Ovary (tissue), 9 donors: ENCODE results near the gene ENOX1. TPM values are rescaled to one million over a fixed set of nuclear protein-coding genes. Genes with fewer than 3 reads are reported as not detected.

Source experiments
- DNase-seq, 5 donors: peaks; one replicate each; pipeline ENCODE4 v3.0.0-alpha.2; 2019 to 2020
- H3K27ac ChIP-seq, 2 donors: fragments of 200-600 bp; one replicate each; pipeline versions ENCODE4 v1.5.1 to v1.8.0; 2019 to 2022
- H3K27me3 ChIP-seq: fragments of 200-600 bp; one replicate; pipeline ENCODE4 v1.8.0; 2022
- H3K36me3 ChIP-seq: fragments of 200-600 bp; sonication (generic); one replicate; pipeline ENCODE4 v1.5.1; 2019
- H3K4me1 ChIP-seq: one replicate; pipeline ENCODE4 v1.8.1; 2013; ENCODE audit warnings: mild to moderate bottlenecking, moderate library complexity; ENCODE audit not compliant: insufficient read depth
- H3K4me3 ChIP-seq: fragments of 200-600 bp; sonication (generic); one replicate; pipeline ENCODE4 v1.5.1; 2017
- H3K9me3 ChIP-seq, 2 donors: fragments of 200-600 bp in 1 of 2; sonication (generic) in 1 of 2; one replicate each; pipeline versions ENCODE4 v1.5.1 to v1.8.1; 2013 to 2019; ENCODE audit warnings: mild to moderate bottlenecking in 1 of 2, moderate library complexity in 1 of 2
- EP300 ChIP-seq: sonication (generic); formaldehyde crosslinking; IDR thresholded peaks from one replicate; pipeline ENCODE4 v1.6.1; 2017; ENCODE audit warnings: antibody characterized with exemption
- POLR2A ChIP-seq: fragments of 450-650 bp; IDR thresholded peaks from one replicate; pipeline ENCODE4 v1.6.1; 2017; ENCODE audit warnings: antibody characterized with exemption, mild to moderate bottlenecking, moderate library complexity
- WGBS, 3 donors: extraction: QIAGEN DNeasy Blood & Tissue Kit in 1 of 3; methylation state at CpG; one replicate each; pipeline versions ENCODE4 v1.1.5 to v1.1.7; 2013 to 2017; 5-methylcytosine and 5-hydroxymethylcytosine counted together
- intact Hi-C, 4 donors: fragments of 100-400 bp; cut with DNase I; formaldehyde crosslinking; loops; one replicate each; pipeline versions ENCODE4 v1.11.0 to v1.15.1; 2022 to 2023
- polyA plus RNA-seq, 2 donors: library from polyadenylated mRNA; stranded (reverse); fragments of 200-250 nt in 1 of 2; fragments of 350-450 nt in 1 of 2; fragmentation: Illumina TruSeq in 1 of 2; extraction: RNeasy Lipid Tissue Mini Kit (QIAGEN cat#74804) in 1 of 2; gene quantifications; one replicate each; pipeline ENCODE4 v1.2.3, GENCODE V29; 2013 to 2014
- total RNA-seq, 7 donors: library from RNA; depleted of rRNA in 2 of 7; stranded (reverse); fragments of >200 nt in 2 of 7; fragmentation: NEBNext Ultra II Directional in 3 of 7; extraction: Animal tissue kit (Norgen Biotek cat#: 25700) in 3 of 7; gene quantifications; one replicate each; pipeline versions ENCODE4 v1.1.0 to v1.2.4, GENCODE V29; 2016 to 2023
- TF ChIP-seq, protein P1 (sequence below), 3 donors: fragments of 450-650 bp in 2 of 3; fragments of 200-600 bp in 1 of 3; IDR thresholded peaks; one replicate each; pipeline versions ENCODE4 v1.5.1 to v1.8.0; 2016 to 2022; ENCODE audit warnings: antibody characterized with exemption in 3 of 3, mild to moderate bottlenecking in 1 of 3
- donor health status: DM: no; HTN: no; CAD: no; lungs with moderate emphysema.
- donor health status: DM: no; HTN: no; CAD: no.
- donor health status: Bipolar disorder and iron deficiency.
- donor health status: DM: yes; HTN: yes; CAD: no.
- donor health status: DM: no; HTN: no; CAD: no.
- donor health status: DM: yes; HTN: yes; CAD: no.

ENOX1 gene
- total and polyA plus RNA-seq, 9 donors, result 3.6 to 17.5 (median 7.8) TPM

DNA sequence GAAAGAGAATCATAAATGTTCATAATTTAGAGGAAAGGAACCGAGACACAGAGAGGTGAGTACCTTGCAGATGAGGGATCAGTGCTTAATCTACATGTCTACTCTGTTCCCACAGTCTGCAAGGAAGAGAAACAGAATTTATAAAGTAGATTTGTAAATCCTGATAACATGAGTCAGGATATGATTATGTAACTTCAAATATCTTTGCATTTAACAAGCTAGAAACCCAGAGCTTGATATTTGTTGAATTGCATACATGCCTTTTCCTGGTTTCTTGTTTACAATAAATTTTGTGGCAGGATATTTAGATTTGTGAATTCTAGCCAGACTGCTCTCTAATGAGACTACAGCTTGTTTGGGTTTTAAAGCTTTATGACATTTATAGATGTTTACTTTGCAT lies 219.2 kb downstream of the ENOX1 start:
- intact Hi-C loops, result no loop called here
- no peak for DNase-seq
- no peaks in the 10 kb centered on the region for H3K9me3 ChIP-seq
- TF ChIP-seq POLR2A (no peak), EP300 (no peak)
- TF ChIP-seq, protein P1, sequence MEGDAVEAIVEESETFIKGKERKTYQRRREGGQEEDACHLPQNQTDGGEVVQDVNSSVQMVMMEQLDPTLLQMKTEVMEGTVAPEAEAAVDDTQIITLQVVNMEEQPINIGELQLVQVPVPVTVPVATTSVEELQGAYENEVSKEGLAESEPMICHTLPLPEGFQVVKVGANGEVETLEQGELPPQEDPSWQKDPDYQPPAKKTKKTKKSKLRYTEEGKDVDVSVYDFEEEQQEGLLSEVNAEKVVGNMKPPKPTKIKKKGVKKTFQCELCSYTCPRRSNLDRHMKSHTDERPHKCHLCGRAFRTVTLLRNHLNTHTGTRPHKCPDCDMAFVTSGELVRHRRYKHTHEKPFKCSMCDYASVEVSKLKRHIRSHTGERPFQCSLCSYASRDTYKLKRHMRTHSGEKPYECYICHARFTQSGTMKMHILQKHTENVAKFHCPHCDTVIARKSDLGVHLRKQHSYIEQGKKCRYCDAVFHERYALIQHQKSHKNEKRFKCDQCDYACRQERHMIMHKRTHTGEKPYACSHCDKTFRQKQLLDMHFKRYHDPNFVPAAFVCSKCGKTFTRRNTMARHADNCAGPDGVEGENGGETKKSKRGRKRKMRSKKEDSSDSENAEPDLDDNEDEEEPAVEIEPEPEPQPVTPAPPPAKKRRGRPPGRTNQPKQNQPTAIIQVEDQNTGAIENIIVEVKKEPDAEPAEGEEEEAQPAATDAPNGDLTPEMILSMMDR (IDR thresholded peaks at IDR 0.05), result no peak
- no peaks in the 10 kb centered on the region for H3K4me1 ChIP-seq
- no peaks in the 10 kb centered on the region for H3K36me3 ChIP-seq
- H3K4me3 ChIP-seq, result no peak overlapping the region
- no peaks in the 10 kb centered on the region for H3K27me3 ChIP-seq
- no peak overlapping the region for H3K27ac ChIP-seq
- WGBS, 3 donors, result 81 to 95% (median 92%) methylated on average over 1 of the region's 1 CpG

GRCh38 chr13:43564952-43565351 lies 221.8 kb downstream of the ENOX1 start:
- Histone ChIP-seq H3K36me3 (no peaks in the 10 kb centered on the region), H3K9me3 (no peaks in the 10 kb centered on the region), H3K4me1 (no peaks in the 10 kb centered on the region), H3K27ac (no peak overlapping the region), H3K27me3 (no peaks in the 10 kb centered on the region), H3K4me3 (no peak overlapping the region)
- no peak for DNase-seq
- intact Hi-C loops, result no loop called here
- WGBS, 3 donors, result 90 to 92% (median 90%) methylated on average over 1 of the region's 1 CpG
- TF ChIP-seq, protein P1 (IDR thresholded peaks at IDR 0.05), result no peak
- no peak for TF ChIP-seq POLR2A
- TF ChIP-seq EP300, result no peak

DNA sequence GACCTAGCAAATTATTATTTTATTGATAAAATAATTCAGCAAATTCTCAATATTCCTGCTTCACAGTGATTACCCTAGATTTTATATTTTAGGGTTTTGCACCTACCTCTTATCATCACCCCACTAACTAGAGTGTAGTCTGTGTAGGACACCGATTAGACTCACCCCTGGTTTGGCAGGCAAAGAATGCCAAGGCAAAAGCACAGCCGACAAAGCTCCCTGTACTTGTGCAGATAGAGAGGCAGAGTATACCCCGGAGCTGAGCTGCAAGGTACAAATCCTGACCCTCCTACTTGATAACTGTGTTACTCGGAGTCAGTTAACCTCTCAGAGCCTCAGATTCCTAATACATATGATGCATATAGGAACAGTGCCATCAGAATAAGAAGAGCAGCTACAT lies 225.7 kb downstream of the ENOX1 start:
- no peak overlapping the region for H3K27ac ChIP-seq
- no peaks in the 10 kb centered on the region for H3K36me3 ChIP-seq
- H3K9me3 ChIP-seq, result no peaks in the 10 kb centered on the region
- DNase-seq, result no peak
- intact Hi-C loops, result no loop called here
- no peak for TF ChIP-seq EP300
- no peak for TF ChIP-seq POLR2A
- TF ChIP-seq, protein P1 (IDR thresholded peaks at IDR 0.05), result no peak
- 91 to 94% (median 92%) methylated on average over 4 of the region's 4 CpGs for WGBS, 3 donors
- H3K27me3 ChIP-seq, result no peaks in the 10 kb centered on the region
- no peak overlapping the region for H3K4me3 ChIP-seq
- no peaks in the 10 kb centered on the region for H3K4me1 ChIP-seq

DNA sequence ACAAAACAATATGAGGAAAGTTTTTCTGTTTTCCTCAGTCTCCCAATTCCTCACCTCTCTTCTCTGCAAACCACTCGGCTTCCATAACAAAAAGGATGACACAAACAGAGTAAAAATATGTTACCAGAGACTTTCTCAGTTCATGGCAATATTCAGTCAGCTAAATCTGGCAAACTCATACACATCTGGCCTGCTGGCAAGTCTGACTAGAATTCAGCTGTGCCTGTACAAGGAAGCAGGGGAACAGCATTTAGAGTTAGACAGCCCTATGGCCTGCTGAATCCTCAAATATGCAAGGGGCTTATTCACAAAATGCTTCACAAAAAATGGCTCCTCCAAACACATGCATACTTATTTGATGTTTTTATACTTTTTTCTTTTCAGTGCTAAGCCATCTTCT lies 227.8 kb downstream of the ENOX1 start:
- no peak for DNase-seq
- TF ChIP-seq EP300, result no peak
- TF ChIP-seq, protein P1 (IDR thresholded peaks at IDR 0.05), result no peak
- TF ChIP-seq POLR2A, result no peak
- no peaks in the 10 kb centered on the region for H3K36me3 ChIP-seq
- 65 to 78% (median 74%) methylated on average over 1 of the region's 1 CpG for WGBS, 3 donors
- intact Hi-C loops, result no loop called here
- no peak overlapping the region for H3K27ac ChIP-seq
- no peak overlapping the region for H3K4me3 ChIP-seq
- H3K27me3 ChIP-seq, result no peaks in the 10 kb centered on the region
- H3K9me3 ChIP-seq, result no peaks in the 10 kb centered on the region
- H3K4me1 ChIP-seq, result no peaks in the 10 kb centered on the region

DNA sequence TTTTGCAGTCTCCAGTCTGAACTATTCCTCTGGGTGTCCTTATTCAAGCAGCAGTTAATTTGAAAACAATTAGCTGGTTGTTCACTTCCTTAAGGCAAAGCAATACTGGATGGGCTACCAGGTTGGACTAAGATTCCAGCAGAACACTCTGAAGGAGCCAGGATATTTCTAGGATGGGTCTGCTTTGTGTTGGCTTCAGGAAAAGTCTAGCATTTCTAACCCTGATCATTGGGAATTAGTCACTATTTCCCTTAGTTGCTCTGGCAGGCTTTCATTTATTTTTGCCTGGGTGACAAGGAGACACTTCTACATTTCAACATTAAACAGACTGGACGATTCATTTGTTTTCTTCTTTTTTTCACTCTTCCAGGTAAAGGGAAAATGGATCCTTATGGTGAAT lies 228.4 kb downstream of the ENOX1 start:
- Histone ChIP-seq H3K4me3 (no peak overlapping the region), H3K9me3 (no peaks in the 10 kb centered on the region), H3K36me3 (no peaks in the 10 kb centered on the region), H3K27ac (no peak overlapping the region), H3K4me1 (no peaks in the 10 kb centered on the region), H3K27me3 (no peaks in the 10 kb centered on the region)
- DNase-seq, result no peak
- intact Hi-C loops, result no loop called here
- WGBS, 3 donors, result 66 to 78% (median 71%) methylated on average over 1 of the region's 1 CpG
- TF ChIP-seq, protein P1 (IDR thresholded peaks at IDR 0.05), result no peak
- TF ChIP-seq EP300 (no peak), POLR2A (no peak)
